C4-2B (cell line): ENCODE results near the gene CFDP1.

Experiments used
- H3K27ac ChIP-seq: fragments of 450-650 bp; 2 replicates; pipeline ENCODE4 v1.5.1; 2017
- ZFX ChIP-seq: fragments of 450-650 bp; IDR thresholded peaks from 2 replicates; pipeline ENCODE4 v1.6.1; 2017
- TF ChIP-seq, protein P1 (sequence below): fragments of 450-650 bp; conservative IDR thresholded peaks from 2 replicates; pipeline ENCODE4 v1.5.1; 2017; ENCODE audit warnings: mild to moderate bottlenecking

CFDP1 gene

DNA sequence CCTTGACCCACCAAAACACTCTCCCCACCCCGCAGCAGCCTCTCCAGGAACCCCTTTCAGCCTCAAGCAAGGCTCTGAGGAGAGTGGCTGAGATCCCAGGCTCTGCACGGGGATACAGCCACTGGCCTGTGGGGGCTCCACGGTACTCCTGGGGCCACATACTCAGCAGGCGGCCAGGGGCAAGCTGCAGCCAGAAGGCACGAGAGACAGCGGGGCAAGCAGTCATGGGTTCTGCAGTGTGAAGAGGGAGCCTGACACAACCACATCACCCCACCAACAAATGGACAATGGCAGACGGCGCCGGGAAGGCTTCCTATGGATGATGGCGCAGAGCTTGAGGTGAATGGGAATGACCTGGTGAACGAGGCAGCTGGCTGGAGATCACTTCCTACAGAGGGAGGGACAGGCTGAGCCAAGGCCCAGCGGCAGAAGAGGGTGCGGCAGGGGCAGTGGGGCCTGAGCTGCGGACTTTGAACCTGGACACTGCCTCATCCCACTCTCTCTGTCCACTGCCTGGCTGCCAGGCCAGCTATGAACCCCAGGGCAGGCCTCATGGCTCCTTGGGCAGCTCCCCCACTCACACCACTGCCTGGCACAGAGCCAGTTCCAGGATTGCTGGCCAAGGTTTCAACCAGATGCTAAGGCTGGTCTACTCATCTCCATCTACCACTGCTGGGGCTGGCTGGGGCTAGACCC lies 171.1 kb downstream of the CFDP1 start:
- no peak overlapping the region; the same call in 1 of the 2 replicates for H3K27ac ChIP-seq
- TF ChIP-seq, protein P1, sequence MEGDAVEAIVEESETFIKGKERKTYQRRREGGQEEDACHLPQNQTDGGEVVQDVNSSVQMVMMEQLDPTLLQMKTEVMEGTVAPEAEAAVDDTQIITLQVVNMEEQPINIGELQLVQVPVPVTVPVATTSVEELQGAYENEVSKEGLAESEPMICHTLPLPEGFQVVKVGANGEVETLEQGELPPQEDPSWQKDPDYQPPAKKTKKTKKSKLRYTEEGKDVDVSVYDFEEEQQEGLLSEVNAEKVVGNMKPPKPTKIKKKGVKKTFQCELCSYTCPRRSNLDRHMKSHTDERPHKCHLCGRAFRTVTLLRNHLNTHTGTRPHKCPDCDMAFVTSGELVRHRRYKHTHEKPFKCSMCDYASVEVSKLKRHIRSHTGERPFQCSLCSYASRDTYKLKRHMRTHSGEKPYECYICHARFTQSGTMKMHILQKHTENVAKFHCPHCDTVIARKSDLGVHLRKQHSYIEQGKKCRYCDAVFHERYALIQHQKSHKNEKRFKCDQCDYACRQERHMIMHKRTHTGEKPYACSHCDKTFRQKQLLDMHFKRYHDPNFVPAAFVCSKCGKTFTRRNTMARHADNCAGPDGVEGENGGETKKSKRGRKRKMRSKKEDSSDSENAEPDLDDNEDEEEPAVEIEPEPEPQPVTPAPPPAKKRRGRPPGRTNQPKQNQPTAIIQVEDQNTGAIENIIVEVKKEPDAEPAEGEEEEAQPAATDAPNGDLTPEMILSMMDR: no peak
- no peak for TF ChIP-seq ZFX

DNA sequence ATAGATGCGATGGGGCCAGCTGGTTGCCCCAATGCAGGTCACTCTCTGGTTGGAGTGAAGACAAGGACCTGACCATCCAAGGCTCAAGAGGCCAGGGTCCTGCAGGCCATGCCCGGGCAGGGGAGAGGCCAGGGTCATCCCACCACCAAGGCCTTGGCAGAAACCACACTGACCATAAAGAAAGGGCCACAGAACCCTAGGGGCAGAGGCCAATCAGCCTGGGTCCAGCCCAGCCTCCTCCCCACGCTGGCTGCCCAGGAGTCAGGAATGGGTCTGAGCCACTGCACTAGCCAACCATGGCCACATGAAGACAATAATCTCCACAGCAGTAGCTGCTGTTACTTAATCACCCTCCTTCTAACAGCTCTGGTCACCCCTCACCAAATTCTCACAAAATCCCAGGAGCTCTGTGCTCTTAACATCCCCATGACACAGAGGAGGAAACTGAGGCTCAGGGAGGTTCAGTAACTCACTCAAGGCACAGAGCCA lies 171.7 kb downstream of the CFDP1 start:
- TF ChIP-seq ZFX: no peak
- TF ChIP-seq, protein P1: no peak

DNA sequence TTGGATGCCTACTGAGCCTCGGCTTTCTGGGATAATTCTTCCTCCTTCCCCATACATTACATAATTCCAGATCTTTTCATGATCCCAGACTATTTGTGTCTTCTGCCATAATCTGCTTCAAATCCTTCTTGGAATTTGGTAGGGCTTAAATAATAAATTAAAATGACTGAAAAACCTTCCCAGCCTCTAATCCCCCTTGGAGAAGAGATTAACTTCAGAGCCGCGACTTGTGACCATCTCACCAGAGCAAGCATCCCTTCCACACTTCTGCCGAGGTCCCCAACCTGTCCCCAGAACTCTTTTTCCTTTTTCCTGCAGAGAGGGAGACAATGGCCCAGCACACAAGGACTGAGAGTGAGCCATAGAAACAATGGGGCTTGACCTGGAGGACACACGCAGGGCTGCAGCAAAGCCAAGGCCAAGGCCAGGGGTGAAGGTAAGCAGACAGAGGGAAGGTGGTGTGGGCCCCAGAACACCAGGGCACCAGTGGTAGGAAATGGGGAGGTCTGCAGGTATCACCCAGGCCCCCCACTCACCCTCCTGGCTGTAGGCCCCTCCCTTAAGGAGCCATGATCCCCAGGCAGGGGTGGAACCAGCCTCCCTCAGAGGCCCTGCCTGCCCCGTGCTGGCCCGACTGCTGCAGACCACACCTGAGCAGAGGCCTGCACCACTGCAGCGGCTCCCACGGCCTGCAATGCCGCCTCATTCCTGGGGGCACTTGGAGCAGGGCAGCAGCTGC lies 172.3 kb downstream of the CFDP1 start:
- TF ChIP-seq, protein P1: no peak
- no peak for TF ChIP-seq ZFX
- H3K27ac ChIP-seq: no peak overlapping the region

More for the DNA sequence above, 171.7 kb downstream of the CFDP1 start:
- H3K27ac ChIP-seq: no peak overlapping the region

DNA sequence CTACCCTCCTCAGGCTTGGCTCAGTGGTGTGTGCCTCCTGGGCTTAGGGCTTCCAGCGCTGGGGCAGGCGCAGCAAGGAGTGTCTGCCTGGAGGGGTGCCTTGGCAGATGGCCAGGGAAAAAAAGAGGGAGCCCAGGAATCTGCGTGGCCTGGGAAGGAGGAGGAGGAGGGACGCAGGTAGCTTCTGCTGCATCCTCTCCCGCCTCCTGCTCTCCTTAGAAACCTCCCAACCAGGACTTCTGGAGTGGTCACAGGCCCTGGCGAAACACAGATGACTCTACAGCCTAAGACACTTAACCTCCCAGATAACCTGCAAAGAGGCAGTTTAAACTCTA lies 174.5 kb downstream of the CFDP1 start:
- no peak overlapping the region for H3K27ac ChIP-seq

DNA sequence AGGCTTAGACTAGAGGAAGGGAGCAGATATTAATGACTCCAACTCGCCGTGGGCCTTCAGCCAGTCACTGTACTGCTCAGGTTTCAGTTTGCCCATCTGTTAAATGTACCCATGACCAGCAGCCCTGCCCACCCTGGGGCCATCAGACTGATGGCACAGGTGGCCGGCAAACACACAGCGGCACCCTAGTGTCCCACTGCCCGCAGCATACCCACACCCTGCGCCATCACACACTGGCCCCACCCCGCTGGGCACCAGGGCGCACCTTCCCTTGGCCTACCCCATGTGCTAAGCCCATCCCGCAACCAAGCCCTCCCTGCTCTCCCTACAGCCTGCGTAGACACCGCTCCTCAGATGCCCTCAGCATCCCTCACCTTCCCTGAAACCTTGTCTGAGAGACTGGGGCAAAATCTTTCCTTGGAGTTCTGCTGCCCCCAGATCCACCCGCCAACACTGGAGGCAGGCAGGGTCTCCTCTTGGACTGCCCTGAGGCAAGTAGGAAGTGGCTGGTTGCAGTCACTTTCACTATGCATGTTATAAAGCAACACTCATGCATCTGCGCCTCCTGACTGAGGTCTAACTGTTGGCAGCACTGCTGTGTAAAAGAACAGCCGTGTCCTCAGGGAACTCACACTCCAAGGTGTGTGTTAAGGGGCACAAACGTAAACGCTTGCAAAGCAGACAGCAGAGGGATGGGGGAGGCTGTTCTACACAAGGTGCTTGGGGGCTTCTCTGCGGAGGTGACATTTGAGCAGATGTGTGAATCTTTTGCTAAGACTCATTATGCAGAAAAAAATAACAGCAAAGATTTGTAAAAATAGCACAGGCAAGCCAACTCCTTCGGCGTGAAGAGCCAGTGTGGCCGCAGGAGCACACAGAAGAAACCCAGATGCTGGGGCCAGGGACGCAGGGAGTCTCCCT lies 175.2 kb downstream of the CFDP1 start:
- H3K27ac ChIP-seq: no peak overlapping the region
- TF ChIP-seq, protein P1: no peak
- TF ChIP-seq ZFX: no peak

More for the DNA sequence above, 174.5 kb downstream of the CFDP1 start:
- TF ChIP-seq, protein P1: no peak
- TF ChIP-seq ZFX: no peak

DNA sequence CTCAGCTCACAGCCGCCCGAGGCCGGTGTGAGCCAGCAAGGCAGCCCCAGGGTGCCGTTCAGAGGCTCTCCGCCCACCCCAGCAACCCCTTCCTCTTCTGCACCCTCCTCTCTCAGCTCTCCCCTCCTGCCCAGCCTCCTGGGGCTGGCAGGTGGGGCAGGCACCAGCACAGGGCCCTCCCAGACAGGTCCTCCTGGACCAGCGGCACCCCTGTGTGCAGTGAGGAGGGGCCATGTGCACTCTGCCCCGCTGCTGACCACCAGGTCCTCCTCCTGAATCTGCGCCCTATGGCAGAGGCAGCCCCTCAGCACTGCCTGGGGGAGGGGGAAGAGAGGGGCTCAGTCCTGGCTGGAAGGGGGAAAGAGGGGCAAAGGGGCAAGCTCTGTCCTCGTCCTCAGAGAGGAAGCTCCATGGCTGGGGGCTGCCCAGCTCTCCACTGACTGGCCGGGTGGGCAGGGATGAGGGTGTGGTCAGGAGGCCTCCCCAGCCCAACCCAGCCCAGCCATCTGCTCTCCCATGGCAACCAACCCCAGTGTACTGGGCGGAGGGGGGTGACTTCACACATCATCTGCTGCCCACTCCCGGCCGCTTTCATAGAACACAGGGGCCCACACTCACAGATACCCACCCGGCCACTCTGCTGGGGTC lies 176.5 kb downstream of the CFDP1 start:
- H3K27ac ChIP-seq: no peak overlapping the region
- TF ChIP-seq, protein P1: no peak
- TF ChIP-seq ZFX: no peak
